ENCODE data around the gene RGS12.

- TF ChIP-seq, protein P1, sequence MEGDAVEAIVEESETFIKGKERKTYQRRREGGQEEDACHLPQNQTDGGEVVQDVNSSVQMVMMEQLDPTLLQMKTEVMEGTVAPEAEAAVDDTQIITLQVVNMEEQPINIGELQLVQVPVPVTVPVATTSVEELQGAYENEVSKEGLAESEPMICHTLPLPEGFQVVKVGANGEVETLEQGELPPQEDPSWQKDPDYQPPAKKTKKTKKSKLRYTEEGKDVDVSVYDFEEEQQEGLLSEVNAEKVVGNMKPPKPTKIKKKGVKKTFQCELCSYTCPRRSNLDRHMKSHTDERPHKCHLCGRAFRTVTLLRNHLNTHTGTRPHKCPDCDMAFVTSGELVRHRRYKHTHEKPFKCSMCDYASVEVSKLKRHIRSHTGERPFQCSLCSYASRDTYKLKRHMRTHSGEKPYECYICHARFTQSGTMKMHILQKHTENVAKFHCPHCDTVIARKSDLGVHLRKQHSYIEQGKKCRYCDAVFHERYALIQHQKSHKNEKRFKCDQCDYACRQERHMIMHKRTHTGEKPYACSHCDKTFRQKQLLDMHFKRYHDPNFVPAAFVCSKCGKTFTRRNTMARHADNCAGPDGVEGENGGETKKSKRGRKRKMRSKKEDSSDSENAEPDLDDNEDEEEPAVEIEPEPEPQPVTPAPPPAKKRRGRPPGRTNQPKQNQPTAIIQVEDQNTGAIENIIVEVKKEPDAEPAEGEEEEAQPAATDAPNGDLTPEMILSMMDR (IDR thresholded peaks at IDR 0.05; ENCODE audit: low read length): no peak
- no peak for TF ChIP-seq EZH2 (IDR thresholded peaks at IDR 0.05; ENCODE audit: borderline replicate concordance, low read length)
Observed at GRCh38 chr4:3338976-3339531, 46.2 kb downstream of the RGS12 start.

Data from OCI-LY1 (cell line).